ENCODE measurements around the gene LIPK. TPM values are rescaled to one million over a fixed set of nuclear protein-coding genes. Genes with fewer than 3 reads are reported as not detected.

LIPK gene
- total and polyA plus RNA-seq, 9 of the 15 experiments (the other 6 are each of a cell fraction or from before 2014, with no cell fraction given), result not detected

DNA sequence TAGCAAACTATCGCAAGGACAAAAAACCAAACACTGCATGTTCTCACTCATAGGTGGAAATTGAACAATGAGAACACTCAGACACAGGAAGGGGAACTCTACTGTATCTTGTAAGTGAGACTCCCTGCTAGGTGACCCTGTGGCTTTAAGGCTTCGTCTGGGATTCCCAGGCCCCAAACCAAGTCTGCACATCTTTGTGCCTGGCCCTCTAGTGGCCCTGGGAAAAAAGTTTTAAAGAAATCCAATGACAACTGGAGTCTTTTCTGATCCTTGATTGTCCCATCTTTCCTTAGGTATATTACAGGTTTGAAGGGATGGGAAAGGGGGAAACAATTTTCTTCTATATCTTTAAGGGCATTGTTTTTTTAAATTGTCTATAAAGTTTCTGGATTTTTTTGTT lies 85.9 kb downstream of the LIPK start:
- intact Hi-C loops (cut with micrococcal nuclease) (no loop called here), in situ Hi-C loops (cut with MboI) (no loop called here)
- Histone ChIP-seq H3K4me2 (ENCODE audit: insufficient read depth, low read length) (no peak overlapping the region), H3K27me3 (ENCODE audit: control insufficient read depth in 2 of 2, insufficient read depth in 2 of 2, low read length in 2 of 2) (no peaks in the 10 kb centered on the region), H4K20me1 (replicated peaks; ENCODE audit: control insufficient read depth, insufficient read depth, low read length) (no peaks in the 10 kb centered on the region), H2AFZ (ENCODE audit: low read depth, low read length) (no peak overlapping the region), H3K9me1 (ENCODE audit: control insufficient read depth, insufficient read depth, low read length) (no peaks in the 10 kb centered on the region), H3K4me3 (no peak overlapping the region), H3K27ac (ENCODE audit: extremely low read depth, low read depth, low read length) (no peak overlapping the region), H3K36me3 (ENCODE audit: control insufficient read depth, insufficient read depth, low read length) (no peaks in the 10 kb centered on the region), H3K9ac (ENCODE audit: insufficient read depth in 1 of 2, low read depth in 2 of 2, low read length in 2 of 2) (no peak overlapping the region), H3K9me3 (replicated peaks; ENCODE audit: control insufficient read depth, insufficient read depth, low read depth, low read length) (no peaks in the 10 kb centered on the region), H3K4me1 (replicated peaks in 1 of 2; ENCODE audit: control insufficient read depth in 2 of 2, insufficient read depth in 2 of 2, low read length in 2 of 2) (no peaks in the 10 kb centered on the region), H3K79me2 (ENCODE audit: control insufficient read depth, insufficient read depth, low read length) (no peaks in the 10 kb centered on the region)
- DNase-seq (ENCODE audit: extremely low read depth in 1 of 4, low spot score in 3 of 4), result peak in 1 of 4 experiments; percentile 1
- 0% methylated on average over 2 of the region's 2 CpGs for WGBS (ENCODE audit: insufficient coverage, low coverage, missing lambda C conversion rate)
- no peak for FAIRE-seq
- no peak for ATAC-seq
- BruUV-seq (replicated peaks), result no TSS peak
- TF ChIP-seq RAD21 (CRISPR knock-in tag; conservative IDR thresholded peaks at IDR 0.05 in 1 of 2, IDR thresholded peaks at IDR 0.05 in 1 of 2), result peak; percentile 12 to 14; a peak in 2 of 4 replicates
- TF ChIP-seq BDP1 (IDR thresholded peaks at IDR 0.05; ENCODE audit: insufficient read depth, insufficient read length), result no peak
- ChIA-PET CTCF (ENCODE audit: low intra/inter-chr PET ratio) (no interaction called here), POLR2A (no interaction called here)

DNA sequence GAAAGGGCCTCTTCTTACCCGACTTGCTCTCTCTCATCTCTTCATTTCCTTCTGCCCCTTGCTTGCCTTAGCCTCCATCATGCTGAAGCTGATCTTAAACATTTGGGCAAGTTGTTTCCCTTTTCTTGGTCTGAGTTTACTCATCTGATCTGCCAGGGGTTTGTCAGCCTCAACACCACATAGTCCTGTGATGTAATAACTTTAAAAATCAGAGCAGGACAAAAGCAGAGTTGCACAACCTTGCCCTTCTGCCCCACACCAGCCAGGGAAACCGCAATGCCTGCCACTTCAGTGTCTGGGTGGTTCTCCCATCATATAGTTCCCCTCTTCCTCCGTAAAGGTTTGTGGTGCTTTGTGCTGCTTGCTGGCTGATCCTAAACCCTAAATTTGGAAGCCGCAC lies 86.6 kb downstream of the LIPK start:
- WGBS (ENCODE audit: insufficient coverage, low coverage, missing lambda C conversion rate), result 0% methylated on average over 4 of the region's 4 CpGs
- H4K20me1 ChIP-seq (replicated peaks; ENCODE audit: control insufficient read depth, insufficient read depth, low read length), result no peaks in the 10 kb centered on the region
- no peak overlapping the region for H2AFZ ChIP-seq (ENCODE audit: low read depth, low read length)
- no peak for FAIRE-seq
- no peak overlapping the region for H3K27ac ChIP-seq (ENCODE audit: extremely low read depth, low read depth, low read length)
- in situ Hi-C loops (cut with MboI) (no loop called here), intact Hi-C loops (cut with micrococcal nuclease) (no loop called here)
- no peaks in the 10 kb centered on the region for H3K79me2 ChIP-seq (ENCODE audit: control insufficient read depth, insufficient read depth, low read length)
- CTCF ChIA-PET (ENCODE audit: low intra/inter-chr PET ratio), result no interaction called here
- ATAC-seq, result no peak
- no peak for TF ChIP-seq NCOR1 (IDR thresholded peaks at IDR 0.05)
- TF ChIP-seq, protein P1, sequence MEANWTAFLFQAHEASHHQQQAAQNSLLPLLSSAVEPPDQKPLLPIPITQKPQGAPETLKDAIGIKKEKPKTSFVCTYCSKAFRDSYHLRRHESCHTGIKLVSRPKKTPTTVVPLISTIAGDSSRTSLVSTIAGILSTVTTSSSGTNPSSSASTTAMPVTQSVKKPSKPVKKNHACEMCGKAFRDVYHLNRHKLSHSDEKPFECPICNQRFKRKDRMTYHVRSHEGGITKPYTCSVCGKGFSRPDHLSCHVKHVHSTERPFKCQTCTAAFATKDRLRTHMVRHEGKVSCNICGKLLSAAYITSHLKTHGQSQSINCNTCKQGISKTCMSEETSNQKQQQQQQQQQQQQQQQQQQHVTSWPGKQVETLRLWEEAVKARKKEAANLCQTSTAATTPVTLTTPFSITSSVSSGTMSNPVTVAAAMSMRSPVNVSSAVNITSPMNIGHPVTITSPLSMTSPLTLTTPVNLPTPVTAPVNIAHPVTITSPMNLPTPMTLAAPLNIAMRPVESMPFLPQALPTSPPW (CRISPR knock-in tag; IDR thresholded peaks at IDR 0.05), result no peak
- TF ChIP-seq, protein P2, sequence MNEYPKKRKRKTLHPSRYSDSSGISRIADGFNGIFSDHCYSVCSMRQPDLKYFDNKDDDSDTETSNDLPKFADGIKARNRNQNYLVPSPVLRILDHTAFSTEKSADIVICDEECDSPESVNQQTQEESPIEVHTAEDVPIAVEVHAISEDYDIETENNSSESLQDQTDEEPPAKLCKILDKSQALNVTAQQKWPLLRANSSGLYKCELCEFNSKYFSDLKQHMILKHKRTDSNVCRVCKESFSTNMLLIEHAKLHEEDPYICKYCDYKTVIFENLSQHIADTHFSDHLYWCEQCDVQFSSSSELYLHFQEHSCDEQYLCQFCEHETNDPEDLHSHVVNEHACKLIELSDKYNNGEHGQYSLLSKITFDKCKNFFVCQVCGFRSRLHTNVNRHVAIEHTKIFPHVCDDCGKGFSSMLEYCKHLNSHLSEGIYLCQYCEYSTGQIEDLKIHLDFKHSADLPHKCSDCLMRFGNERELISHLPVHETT (CRISPR knock-in tag; conservative IDR thresholded peaks at IDR 0.05 in 1 of 2, IDR thresholded peaks at IDR 0.05 in 1 of 2), result no peak
- no peak for TF ChIP-seq SIN3B (IDR thresholded peaks at IDR 0.05; ENCODE audit: low read depth)
- TF ChIP-seq FOSL1 (tag; conservative IDR thresholded peaks at IDR 0.05), result no peak
- H3K4me3 ChIP-seq, result no peak overlapping the region
- no TSS peak for BruUV-seq (replicated peaks)
- POLR2A ChIA-PET, result no interaction called here
- no peak overlapping the region for H3K4me2 ChIP-seq (ENCODE audit: insufficient read depth, low read length)
- no peaks in the 10 kb centered on the region for H3K4me1 ChIP-seq (replicated peaks in 1 of 2; ENCODE audit: control insufficient read depth in 2 of 2, insufficient read depth in 2 of 2, low read length in 2 of 2)
- no peaks in the 10 kb centered on the region for H3K36me3 ChIP-seq (ENCODE audit: control insufficient read depth, insufficient read depth, low read length)
- H3K27me3 ChIP-seq (ENCODE audit: control insufficient read depth in 2 of 2, insufficient read depth in 2 of 2, low read length in 2 of 2), result no peaks in the 10 kb centered on the region
- no peak overlapping the region for H3K9ac ChIP-seq (ENCODE audit: insufficient read depth in 1 of 2, low read depth in 2 of 2, low read length in 2 of 2)
- H3K9me3 ChIP-seq (replicated peaks; ENCODE audit: control insufficient read depth, insufficient read depth, low read depth, low read length), result no peaks in the 10 kb centered on the region
- no peaks in the 10 kb centered on the region for H3K9me1 ChIP-seq (ENCODE audit: control insufficient read depth, insufficient read depth, low read length)
- no peak for DNase-seq (ENCODE audit: extremely low read depth in 1 of 4, low spot score in 3 of 4)

All from K562 (cell line).